Tongue (tissue), 1 donor: ENCODE measurements around the gene C17orf113. TPM values are rescaled to one million over a fixed set of nuclear protein-coding genes. Genes with fewer than 3 reads are reported as not detected.

ENCODE experiments used
- total RNA-seq: library from RNA; depleted of rRNA; stranded (reverse); fragments of >200 nt; gene quantifications from one replicate; pipeline ENCODE4 v1.2.3, GENCODE V29; 2014

Gene C17orf113
- total RNA-seq, 1 donor from 2014 or later, result 2.3 TPM

Other genes with a start within 250 kb of the C17orf113 start
- gene P3H4, start 238.7 kb downstream of the C17orf113 start, total RNA-seq, result 40.8 TPM
- 84.5 TPM for gene FKBP10, start 237.6 kb downstream of the C17orf113 start, total RNA-seq
- gene NT5C3B, start 214.4 kb downstream of the C17orf113 start, total RNA-seq, result 42.7 TPM
- gene KLHL10, start 212.8 kb downstream of the C17orf113 start, total RNA-seq, result 0.41 TPM
- gene KLHL11, start 185.2 kb downstream of the C17orf113 start, total RNA-seq, result 30.0 TPM
- 58.4 TPM for gene ACLY, start 131.7 kb downstream of the C17orf113 start, total RNA-seq
- gene ODAD4, start 120.0 kb downstream of the C17orf113 start, total RNA-seq, result not detected
- gene CNP, start 83.8 kb downstream of the C17orf113 start, total RNA-seq, result 45.2 TPM
- gene DNAJC7, start 33.2 kb downstream of the C17orf113 start, total RNA-seq, result 71.7 TPM
- 23.6 TPM for gene NKIRAS2, start 30.5 kb downstream of the C17orf113 start, total RNA-seq
- 0.41 TPM for gene ZNF385C, start 47.9 kb upstream of the C17orf113 start, total RNA-seq
- 14.4 TPM for gene DHX58, start 62.1 kb upstream of the C17orf113 start, total RNA-seq
- 19.9 TPM for gene KAT2A, start 70.8 kb upstream of the C17orf113 start, total RNA-seq
- not detected for gene HSPB9, start 72.2 kb upstream of the C17orf113 start, total RNA-seq
- gene RAB5C, start 104.4 kb upstream of the C17orf113 start, total RNA-seq, result 38.8 TPM
- not detected for gene KCNH4, start 130.5 kb upstream of the C17orf113 start, total RNA-seq
- gene HCRT, start 134.9 kb upstream of the C17orf113 start, total RNA-seq, result not detected
- 20.0 TPM for gene GHDC, start 143.9 kb upstream of the C17orf113 start, total RNA-seq
- gene STAT5B, start 225.8 kb upstream of the C17orf113 start, total RNA-seq, result 63.7 TPM
- 39.3 TPM for gene STAT5A, start 237.9 kb upstream of the C17orf113 start, total RNA-seq